ENCODE data around the gene NRROS.
"Not testable (repeated sequence)": the region's sequence is repeated elsewhere in the genome, so short reads cannot be mapped to it uniquely, and the experiment has no call there.

NRROS gene
- long read RNA-seq, donor 1, partial matches to known transcripts = 0 of 2 reads
- long read RNA-seq, donor 1, other reads (novel, unspliced or antisense) = 0 of 2 reads
- long read RNA-seq, donor 2, partial matches to known transcripts = 0 of 1 reads
- long read RNA-seq, donor 2, other reads (novel, unspliced or antisense) = 0 of 1 reads
- long read RNA-seq, donor 3 = 0 reads
- long read RNA-seq, donor 4, partial matches to known transcripts = 0 of 1 reads
- long read RNA-seq, donor 4, other reads (novel, unspliced or antisense) = 0 of 1 reads
- long read RNA-seq, donor 5, partial matches to known transcripts = 0 of 2 reads
- long read RNA-seq, donor 5, other reads (novel, unspliced or antisense) = 0 of 2 reads
- long read RNA-seq, donor 6 = 0 reads
- long read RNA-seq, donor 7, partial matches to known transcripts = 0 of 2 reads
- long read RNA-seq, donor 7, other reads (novel, unspliced or antisense) = 0 of 2 reads
- long read RNA-seq, donor 8, partial matches to known transcripts = 0 of 3 reads
- long read RNA-seq, donor 8, other reads (novel, unspliced or antisense) = 0 of 3 reads

GRCh38 chr3:196639483-196640296 is at the start of gene NRROS:
NRROS (plus strand) TSS chr3:196639694; CDS start chr3:196654540, 14,846 bp downstream.
- DNase-seq = peak; percentile 74

- no peak for DNase-seq
Observed at GRCh38 chr3:196590279-196590678, 49.2 kb upstream of the NRROS start.

GRCh38 chr3:196596355-196596754 is 43.1 kb upstream of the NRROS start:
- DNase-seq = no peak

GRCh38 chr3:196597971-196598733 is 41.3 kb upstream of the NRROS start:
- not testable (repeated sequence) for DNase-seq

GRCh38 chr3:196599734-196600128 is 39.8 kb upstream of the NRROS start:
- no peak for DNase-seq

- no peak for DNase-seq
Observed at GRCh38 chr3:196600359-196600758, 39.1 kb upstream of the NRROS start.

- DNase-seq = no peak
Observed at GRCh38 chr3:196602673-196603072, 36.8 kb upstream of the NRROS start.

GRCh38 chr3:196603683-196604082 is 35.8 kb upstream of the NRROS start:
- DNase-seq = no peak

- DNase-seq = no peak
Observed at GRCh38 chr3:196604548-196604947, 34.9 kb upstream of the NRROS start.

GRCh38 chr3:196608693-196609092 is 30.8 kb upstream of the NRROS start:
- DNase-seq = no peak

- DNase-seq = peak; percentile 41
Observed at GRCh38 chr3:196609343-196609775, 30.1 kb upstream of the NRROS start.

- no peak for DNase-seq
Observed at GRCh38 chr3:196609805-196610515, 29.5 kb upstream of the NRROS start.

- DNase-seq = no peak
Observed at GRCh38 chr3:196611761-196612483, 27.6 kb upstream of the NRROS start.

GRCh38 chr3:196615234-196615633 is 24.3 kb upstream of the NRROS start:
- DNase-seq = not testable (repeated sequence)

- no peak for DNase-seq
Observed at GRCh38 chr3:196617256-196617655, 22.2 kb upstream of the NRROS start.

- no peak for DNase-seq
Observed at GRCh38 chr3:196619223-196619622, 20.3 kb upstream of the NRROS start.

GRCh38 chr3:196619627-196620026 is 19.9 kb upstream of the NRROS start:
- not testable (repeated sequence) for DNase-seq

- no peak for DNase-seq
Observed at GRCh38 chr3:196620161-196620604, 19.3 kb upstream of the NRROS start.

- DNase-seq = no peak
Observed at GRCh38 chr3:196620684-196621083, 18.8 kb upstream of the NRROS start.

- DNase-seq = no peak
Observed at GRCh38 chr3:196621611-196622010, 17.9 kb upstream of the NRROS start.
